HG02588 (cell line): ENCODE measurements around the gene METTL9.
"Not testable (repeated sequence)": the region's sequence is repeated elsewhere in the genome, so short reads cannot be mapped to it uniquely, and the experiment has no call there.

Experiments
- ATAC-seq: cut with Tn5 transposase; IDR thresholded peaks from one replicate; pipeline ENCODE4 v1.9.1; 2021; ENCODE audit warnings: mild to moderate bottlenecking, moderate library complexity; ENCODE audit not compliant: unreplicated experiment

Gene METTL9

DNA sequence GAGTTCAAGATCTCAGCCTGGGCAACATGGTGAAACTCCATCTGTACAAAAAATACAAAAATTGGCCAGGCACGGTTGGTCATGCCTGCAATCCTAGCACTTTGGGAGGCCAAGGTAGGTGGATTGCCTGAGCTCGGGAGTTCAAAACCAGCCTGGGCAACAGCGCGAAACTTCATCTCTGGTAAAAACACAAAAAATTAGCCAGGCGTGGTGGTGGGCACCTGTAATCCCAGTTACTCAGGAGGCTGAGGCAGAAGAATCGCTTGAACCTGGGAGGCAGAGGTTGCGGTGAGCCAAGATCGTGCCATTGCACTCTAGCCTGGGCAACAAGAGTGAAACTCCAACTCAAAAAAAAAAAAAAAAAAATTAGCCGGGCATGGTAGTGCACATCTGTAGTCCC lies 25.9 kb upstream of the METTL9 start:
- not testable (repeated sequence) for ATAC-seq

DNA sequence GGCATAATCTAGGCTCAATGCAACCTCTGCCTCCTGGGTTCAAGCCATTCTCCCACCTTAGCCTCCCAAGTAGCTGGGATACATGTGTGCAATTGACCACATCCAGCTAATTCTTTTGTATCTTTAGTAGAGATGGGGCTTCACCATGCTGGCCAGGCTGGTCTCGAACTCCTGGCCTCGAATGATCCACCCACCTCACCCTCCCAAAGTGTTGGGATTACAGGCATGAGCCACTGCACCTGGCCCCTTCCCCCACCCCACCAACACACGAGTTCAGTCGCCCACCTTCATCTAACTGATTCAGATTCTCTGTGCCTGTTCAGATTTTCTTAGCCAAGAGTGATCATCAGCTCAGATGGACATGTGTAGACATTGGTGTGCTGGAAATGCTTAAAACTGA lies 25.0 kb upstream of the METTL9 start:
- ATAC-seq: no peak

DNA sequence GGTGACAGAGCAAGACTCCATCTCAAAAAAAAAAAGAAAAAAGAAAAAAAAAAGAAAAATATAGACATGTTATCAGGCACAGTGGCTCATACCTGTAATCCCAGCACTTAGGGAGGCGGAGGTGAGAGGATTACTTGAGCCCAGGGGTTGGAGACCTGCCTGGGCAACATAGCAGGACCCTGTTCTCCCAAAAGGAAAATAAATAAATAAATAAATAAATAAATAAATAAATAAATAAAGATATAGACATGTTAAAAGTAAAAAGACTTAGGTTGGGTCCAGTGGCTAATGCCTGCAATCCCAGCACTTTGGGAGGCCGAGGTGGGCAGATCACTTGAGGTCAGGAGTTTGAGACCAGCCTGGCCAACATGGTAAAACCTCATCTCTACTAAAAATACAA lies 23.1 kb upstream of the METTL9 start:
- ATAC-seq: not testable (repeated sequence)

DNA sequence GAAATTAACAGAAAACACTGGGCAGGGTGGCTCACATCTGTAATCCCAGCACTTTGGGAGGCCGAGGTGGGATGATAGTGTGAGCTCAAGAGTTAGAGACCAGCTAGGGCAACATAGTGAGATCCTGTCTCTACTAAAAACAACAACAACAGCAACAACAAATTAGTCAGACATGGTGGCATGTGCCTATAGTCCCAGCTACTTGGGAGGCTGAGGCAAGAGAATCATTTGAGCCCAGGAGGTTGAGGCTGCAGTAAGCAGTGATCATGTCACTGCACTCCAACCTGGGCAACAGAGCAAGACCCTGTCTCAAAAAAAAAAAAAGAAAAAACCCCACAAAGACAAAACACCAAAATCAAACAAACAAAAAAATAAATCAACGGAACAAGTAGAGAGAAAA lies 21.9 kb upstream of the METTL9 start:
- not testable (repeated sequence) for ATAC-seq

DNA sequence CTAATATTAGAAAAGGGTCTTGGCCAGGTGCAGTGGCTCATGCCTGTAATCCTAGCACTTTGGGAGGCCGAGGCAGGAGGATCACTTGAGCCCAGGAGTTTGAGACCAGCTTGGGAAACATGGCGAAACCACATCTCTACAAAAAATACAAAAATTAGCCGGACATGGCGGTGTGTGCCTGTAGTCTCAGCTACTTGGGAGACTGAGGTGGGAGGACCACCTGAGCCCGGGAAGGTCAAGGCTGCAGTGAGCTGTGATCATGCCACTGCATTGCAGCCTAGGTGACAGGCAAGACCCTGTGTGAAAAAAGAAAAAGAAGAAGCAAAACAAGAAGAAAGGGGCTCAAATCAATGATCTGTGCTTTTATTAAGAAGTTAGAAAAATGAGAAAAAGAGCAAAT lies 21.1 kb upstream of the METTL9 start:
- ATAC-seq: not testable (repeated sequence)

DNA sequence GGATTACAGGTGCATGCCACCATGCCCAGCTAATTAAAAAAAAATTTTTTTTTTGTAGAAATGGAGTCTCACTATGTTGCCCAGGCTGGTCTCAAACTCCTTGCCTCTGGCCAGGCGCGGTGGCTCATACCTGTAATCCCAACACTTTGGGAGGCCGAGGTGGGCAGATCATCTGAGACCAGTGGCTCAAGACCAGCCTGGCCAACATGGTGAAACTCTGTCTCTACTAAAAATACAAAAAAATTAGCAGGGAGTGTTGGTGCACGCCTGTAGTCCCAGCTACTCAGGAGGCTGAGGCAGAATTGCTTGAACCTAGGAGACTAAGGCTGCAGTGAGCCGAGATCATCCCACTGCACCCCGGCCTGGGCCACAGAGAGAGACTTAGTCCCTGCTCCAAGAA lies 19.2 kb upstream of the METTL9 start:
- not testable (repeated sequence) for ATAC-seq

DNA sequence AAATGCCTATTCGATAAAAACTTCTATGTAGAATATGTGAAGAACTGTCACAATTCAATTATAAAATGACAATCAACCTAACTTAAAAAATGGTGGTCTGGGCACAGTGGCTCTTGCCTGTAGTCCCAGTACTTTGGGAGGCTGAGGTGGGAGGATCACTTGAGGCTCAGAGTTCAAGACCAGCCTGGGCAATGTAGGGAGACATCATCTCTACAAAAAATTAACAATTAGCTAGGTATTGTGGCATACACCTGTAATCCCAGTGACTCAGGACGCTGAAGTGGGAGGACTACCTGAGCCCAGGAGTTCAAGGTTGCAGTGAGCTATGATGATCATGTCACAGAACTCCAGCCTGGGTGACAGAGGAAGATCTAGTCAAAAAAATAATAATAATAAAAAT lies 18.6 kb upstream of the METTL9 start:
- ATAC-seq: no peak

DNA sequence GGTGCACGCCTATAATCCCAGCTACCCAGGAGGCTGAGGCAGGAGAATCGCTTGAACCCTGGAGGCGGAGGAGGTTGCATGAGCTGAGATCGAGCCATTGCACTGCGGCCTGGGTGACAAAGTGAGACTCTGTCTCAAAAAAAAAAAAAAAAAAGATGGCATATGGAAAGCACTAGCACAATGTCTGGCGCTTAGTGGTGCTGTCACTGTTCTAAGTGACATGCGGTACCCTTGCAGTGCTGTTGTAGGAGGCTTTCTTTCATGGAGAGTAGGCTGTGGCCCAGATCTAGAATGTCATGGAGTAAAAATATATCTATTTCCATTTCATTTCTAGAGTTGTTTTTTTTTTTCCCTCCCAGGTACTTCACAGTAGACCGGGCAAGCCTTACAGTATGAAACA lies 14.6 kb upstream of the METTL9 start:
- no peak for ATAC-seq

DNA sequence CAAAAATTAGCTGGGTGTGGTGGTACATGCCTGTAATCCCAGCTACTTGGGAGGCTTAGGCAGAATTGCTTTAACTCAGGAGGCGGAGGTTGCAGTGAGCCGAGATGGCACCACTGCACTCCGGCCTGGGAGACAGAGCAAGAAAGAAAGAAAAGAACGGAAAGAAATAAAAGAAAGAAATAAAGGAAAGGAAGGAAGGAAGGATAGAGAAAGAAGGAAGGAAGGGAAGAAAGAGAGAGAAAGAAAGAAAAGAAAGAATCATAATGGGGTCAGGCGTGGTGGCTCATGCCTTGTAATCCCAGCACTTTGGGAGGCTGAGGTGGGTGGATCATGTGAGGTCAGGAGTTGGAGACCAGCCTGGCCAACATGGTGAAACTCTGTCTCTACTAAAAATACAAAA lies 10.8 kb upstream of the METTL9 start:
- ATAC-seq: not testable (repeated sequence)

DNA sequence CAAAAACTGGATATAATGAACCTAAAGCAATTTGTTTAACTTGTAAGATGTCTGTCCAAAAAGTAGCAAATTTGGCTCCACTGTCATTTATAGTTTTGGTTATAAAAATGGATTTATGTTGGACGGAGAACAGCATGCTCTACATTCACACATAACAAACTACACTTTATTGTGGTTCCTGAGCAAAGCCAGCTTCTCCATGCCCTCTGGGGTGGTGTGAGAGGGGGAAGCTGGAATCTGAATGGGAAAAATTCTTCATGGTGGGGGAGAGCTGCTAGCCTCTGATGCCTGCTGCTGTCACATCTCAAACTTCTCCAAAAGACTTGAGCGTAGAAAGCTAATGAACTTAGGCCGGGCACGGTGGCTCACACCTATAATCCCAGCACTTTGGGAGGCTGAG lies 9.8 kb upstream of the METTL9 start:
- ATAC-seq: no peak

DNA sequence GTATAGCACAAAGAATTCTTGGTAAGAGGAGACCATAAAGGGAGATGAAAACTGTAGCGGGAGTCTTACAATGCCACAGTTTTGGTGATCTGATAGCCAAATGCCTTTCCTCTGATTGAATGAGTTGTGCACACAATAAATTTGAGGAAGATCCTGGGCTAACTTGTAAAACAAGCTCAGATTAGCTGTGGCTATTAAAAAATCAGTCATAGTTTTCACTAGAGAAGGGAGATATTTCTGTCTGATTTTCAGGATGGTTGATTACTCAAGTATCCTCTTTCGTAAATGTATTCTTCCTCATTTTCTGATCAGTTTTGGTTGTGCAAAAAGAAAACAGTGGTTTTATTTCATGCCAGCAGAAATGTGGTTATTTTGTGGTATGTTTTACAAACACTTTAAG lies 9.1 kb upstream of the METTL9 start:
- ATAC-seq: no peak

DNA sequence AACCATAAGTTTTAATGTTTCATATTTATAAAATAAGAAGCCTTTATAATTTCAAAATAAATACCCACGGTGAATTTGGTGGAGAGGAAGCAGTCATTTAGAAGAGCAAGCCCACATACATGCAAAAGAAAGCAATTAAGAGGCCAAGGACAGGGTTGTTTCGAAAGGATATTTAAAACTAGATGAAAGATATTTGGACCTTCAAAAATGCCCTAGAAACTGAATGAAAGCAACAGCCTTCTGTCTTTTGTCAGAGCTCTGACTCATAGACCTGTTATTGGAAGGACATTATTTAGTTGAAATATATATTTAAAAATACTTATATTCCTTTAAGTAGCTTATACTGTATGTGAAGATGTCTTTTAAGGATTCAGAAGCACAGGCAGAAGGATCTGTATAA lies 8.6 kb upstream of the METTL9 start:
- no peak for ATAC-seq

DNA sequence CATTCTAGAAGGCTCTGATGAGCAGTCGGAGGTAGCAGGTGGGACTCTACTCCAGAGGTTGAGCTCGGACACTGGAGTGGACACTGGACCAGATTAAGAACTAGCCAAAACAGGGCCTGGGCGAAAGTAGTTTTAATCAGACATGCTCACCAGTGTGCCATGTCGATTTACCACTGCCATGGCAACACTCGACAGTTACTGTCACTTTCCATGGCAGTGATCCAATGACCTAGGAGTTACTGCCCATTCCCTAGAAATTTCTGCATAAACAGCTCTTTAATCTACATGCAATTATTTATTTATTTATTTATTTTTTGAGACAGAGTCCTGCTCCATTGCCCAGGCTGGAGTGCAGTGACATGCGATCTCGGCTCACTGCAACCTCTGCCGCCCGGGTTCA lies 7.2 kb upstream of the METTL9 start:
- no peak for ATAC-seq

DNA sequence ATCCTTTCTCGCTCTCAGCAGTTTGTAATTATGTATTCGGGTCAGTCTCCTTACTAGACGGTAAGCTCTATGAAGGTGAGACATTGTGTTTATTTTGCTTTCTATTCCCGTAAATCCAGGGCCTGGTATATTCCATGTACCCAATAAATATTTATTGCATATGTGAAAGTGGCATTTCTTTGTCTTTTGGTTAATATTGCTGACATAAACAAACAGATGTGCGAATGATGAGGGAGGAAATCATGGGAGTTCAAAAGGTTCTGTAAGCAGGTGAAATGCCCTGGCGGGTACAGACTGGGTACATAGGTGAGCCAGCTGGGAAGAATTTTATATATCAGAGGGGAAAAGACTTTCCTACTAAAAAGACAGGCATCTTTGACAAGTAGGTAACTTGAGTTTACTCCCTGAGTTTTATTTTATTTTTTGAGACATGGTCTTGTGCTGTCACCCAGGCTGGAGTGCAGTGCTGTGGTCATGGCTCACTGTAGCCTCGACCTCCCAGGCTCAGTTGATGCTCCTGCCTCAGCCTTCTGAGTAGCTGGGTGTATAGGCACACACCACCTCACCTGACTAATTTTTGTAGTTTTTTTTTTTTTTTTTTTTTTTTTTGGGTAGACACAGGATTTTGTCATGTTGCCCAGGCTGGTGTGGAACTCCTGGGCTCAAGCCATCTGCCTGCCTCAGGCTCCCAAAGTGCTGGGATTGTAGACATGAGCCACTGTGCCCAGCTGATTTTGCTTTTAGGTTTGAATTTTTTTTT lies 5.7 kb upstream of the METTL9 start:
- ATAC-seq: no peak

DNA sequence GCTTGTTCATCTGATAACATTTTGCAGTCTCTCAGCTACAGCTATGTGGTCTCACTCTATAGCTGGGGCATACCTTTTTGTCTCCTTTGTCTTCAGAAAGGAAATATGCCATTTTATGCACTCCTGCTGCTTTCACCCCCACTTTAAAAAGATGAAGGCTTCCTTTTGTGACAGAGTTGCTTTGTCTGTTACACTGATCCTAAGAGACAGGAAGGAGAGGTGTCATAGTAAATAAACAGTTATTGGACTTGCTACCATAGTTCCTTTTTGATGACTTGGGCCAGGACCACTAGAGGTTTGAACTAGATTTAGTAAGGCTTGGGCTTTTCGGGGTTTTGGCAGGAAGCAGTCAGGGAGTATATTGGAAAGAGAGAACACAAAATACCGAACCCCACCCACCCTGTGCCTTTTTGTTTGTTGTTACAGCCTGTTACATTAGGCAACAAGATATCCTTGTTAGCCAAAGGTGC lies 1.8 kb upstream of the METTL9 start:
- no peak for ATAC-seq

DNA sequence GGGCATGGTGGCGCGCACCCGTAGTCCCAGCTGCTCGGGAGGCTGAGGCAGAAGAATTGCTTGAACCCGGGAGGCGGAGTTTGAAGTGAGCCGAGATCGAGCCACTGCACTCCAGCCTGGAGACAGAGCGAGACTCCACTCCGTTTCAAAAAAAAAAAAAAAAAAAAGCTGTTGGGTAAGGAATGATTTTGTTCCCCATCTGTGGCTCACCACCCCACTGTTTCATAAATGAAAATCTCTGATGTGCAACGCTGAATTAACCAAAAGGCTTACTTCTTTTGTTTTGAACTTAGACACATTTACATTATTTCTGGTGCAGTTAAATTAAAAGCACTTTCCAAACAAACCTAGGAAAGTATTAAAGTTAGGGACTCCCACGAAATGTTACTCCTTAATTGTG lies 1.2 kb upstream of the METTL9 start:
- no peak for ATAC-seq

DNA sequence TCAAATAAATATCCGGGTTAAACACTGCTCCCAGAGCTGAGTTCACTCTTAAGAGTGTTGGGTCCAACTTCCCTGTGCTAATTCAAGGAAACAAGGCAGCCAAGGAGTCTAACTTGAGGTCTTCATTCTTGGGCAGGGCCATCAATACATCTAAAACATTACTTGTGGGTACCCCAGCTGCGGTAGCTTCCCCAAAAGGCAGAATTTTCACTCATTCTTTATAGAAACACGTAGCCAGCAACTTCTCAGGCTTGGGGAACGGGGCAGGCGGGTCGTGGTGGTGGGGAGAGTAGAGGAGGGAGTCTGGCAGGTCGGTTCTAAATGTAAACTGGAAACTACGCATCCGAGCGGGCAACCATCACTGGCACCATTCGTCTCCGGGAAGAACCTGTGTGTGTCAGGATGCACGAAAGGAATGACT lies 666 bp upstream of the METTL9 start:
- ATAC-seq: no peak

DNA sequence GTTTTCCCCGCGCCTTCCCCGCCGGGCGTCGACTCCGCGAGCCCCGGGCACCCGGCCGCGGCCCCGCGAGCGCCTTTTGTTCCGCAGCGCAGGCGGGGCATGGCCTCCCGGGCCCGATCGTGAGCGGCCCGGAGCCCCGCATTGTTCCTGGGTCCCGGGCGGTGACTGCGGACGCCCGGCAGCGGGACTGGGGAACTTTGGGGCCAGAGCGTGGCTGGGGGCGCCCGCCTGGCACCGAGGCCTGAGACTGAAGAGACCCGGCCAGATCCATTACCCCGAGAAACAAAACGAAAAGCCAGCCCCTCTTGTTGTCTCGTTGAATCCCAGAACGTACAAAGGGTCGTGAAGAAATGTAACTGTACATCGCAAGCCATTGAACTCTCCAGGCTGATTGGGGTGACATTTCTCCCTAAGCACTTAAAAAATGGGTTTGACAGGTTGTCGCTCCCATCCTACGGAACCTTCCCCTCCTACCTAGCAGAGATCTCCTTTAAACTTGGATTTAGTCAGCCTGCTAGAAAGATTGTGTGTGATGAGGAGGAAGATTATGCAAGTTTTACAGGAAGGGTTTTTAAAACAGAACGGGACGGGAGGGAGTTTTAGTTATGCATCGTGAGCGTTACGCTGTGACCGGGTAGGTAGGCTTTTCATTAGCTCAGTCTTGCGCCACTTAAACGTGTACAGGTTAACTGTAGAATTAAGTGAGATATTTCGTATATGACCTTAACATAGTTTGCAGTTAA lies 825 bp downstream of the METTL9 start:
- peak; percentile 25 for ATAC-seq

DNA sequence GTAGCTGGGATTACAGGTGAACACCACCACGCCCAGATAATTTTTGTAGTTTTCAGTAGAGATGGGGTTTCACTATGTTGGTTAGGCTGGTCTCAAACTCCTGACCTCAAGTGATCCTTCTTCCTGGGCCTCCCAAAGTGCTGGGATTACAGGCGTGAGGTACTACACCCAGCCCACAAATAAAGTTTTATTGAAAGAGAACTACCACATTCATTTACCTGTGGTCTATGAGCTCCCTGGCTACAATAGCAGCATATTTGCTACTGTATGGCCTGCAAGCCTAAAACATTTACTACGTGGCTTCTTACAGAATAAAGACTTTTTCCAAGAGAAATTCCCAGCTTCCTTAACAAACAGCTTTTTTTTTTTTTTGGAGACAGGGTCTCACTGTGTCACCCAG lies 3.4 kb downstream of the METTL9 start:
- ATAC-seq: no peak

DNA sequence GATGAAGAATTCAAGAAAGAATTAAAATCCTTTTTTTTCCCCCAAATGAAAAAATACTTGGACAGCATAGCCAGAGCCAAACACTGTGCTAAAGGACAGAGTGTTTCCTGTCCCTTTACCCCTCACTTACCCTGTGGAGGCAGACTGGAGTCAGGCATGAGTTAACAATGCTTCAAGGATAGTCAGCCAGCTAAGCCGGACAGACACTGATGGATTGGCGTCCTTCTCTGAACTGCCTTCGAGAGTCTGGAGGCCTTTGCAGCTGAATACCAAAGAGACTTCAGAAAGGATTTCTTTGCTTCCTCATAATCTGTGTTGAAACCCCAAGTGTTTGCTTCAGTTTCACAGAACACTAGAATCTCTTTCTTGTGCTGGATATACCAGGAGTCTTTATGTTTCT lies 4.6 kb downstream of the METTL9 start:
- ATAC-seq: no peak

DNA sequence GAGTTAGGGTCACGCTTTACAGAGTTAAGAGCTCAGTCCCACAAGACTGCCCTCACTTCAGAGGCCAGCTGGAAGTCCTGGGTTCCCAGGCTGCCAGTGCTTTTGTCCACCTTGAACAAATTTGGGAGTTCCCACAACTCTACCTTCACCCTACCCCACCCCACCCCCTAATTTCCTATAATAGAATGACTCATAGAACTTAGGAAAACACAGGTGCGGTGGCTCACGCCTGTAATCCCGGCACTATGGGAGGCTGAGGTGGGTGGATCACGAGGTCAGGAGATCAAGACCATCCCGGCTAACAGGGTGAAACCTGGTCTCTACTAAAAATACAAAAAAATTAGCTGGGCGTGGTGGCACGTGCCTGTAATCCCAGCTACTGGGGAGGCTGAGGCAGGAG lies 6.5 kb downstream of the METTL9 start:
- not testable (repeated sequence) for ATAC-seq

DNA sequence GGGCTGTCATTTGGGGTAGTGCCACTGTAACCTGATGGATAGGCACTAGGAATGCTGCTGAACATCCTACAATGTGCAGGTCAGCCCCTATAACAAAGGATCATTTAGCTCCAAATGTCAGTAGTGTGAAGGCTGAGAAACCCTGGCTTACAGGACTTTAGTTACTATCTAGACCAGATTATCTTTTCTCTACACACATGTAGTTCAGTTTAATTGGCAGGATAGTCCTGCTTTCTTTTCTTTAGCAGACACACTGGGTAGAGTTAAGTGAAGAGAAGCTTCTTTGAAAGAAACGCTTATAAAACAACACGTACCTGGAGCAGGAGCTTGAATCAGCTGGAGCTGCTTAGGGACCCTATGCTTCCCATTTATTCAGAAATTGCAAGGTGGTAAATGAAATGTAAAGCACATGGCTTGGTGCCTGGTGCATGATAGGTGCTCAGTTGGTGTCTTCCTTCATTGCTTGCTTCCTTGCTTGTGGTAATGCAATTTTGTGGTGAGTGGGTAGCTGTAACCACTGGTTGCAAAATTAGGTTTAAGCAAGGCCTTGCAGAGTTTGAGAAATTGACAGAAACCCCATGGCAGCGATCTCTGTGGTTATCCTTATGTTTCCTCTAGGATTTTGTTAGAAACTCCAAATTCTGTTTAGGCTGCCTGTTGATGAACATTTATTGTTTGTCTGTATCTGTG lies 9.4 kb downstream of the METTL9 start:
- no peak for ATAC-seq
